C4-2B (cell line): Measurements from ENCODE around the gene KCNH8.

Experiments
- H3K27ac ChIP-seq: fragments of 450-650 bp; 2 replicates; pipeline ENCODE4 v1.5.1; 2017
- ZFX ChIP-seq: fragments of 450-650 bp; IDR thresholded peaks from 2 replicates; pipeline ENCODE4 v1.6.1; 2017
- TF ChIP-seq, protein P1 (sequence below): fragments of 450-650 bp; conservative IDR thresholded peaks from 2 replicates; pipeline ENCODE4 v1.5.1; 2017; ENCODE audit warnings: mild to moderate bottlenecking

KCNH8 gene

DNA sequence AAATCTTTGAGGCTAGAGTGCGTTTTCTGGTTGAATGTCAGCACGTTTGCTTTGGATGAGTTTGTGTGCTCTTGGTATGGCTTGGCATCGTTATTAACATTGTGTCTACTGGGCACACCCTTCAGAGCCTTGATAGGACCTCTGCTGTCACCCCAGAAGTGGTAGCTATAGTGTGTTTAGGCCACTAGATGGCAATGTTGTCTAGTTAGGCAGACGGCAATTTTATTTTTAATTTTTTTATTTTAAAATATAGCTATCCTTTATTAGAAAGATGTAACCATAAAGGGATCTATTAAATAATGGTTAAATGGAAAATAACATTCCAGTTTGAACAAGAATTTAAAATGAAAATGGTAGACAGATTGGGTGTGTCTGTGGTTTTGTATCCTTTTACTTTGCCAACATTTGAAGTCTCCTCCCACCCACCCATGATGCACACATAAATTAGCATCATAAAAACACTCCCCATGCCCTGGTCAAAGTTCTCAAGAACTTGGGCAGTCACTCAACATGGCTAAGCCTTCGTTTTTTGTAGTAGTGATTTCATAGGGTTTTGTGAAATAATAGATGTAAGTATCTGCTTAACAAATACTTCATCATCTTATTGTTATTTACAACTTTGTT lies 200.7 kb downstream of the KCNH8 start:
- H3K27ac ChIP-seq = no peak overlapping the region
- no peak for TF ChIP-seq ZFX
- TF ChIP-seq, protein P1, sequence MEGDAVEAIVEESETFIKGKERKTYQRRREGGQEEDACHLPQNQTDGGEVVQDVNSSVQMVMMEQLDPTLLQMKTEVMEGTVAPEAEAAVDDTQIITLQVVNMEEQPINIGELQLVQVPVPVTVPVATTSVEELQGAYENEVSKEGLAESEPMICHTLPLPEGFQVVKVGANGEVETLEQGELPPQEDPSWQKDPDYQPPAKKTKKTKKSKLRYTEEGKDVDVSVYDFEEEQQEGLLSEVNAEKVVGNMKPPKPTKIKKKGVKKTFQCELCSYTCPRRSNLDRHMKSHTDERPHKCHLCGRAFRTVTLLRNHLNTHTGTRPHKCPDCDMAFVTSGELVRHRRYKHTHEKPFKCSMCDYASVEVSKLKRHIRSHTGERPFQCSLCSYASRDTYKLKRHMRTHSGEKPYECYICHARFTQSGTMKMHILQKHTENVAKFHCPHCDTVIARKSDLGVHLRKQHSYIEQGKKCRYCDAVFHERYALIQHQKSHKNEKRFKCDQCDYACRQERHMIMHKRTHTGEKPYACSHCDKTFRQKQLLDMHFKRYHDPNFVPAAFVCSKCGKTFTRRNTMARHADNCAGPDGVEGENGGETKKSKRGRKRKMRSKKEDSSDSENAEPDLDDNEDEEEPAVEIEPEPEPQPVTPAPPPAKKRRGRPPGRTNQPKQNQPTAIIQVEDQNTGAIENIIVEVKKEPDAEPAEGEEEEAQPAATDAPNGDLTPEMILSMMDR = peak; percentile 77

DNA sequence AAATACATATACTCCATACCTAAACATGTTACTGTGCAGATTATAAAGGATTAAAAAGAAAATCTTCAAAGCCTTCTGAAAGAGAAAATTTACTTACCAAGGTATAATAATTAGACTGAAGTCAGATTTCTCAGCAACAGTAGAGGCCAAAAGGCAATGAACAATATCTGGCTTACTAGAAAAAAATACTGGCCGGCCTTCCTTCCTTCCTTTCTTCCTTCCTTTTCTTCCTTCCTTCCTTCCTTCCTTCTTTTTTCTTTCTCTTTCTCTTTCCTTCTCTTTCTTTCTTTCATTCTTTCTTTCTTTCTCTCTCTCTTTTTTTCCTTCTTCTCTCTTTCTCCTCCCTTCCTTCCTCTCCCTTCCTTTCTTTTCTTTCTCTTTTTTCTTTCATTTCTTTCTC lies 209.6 kb downstream of the KCNH8 start:
- TF ChIP-seq, protein P1 = no peak
- no peak for TF ChIP-seq ZFX

DNA sequence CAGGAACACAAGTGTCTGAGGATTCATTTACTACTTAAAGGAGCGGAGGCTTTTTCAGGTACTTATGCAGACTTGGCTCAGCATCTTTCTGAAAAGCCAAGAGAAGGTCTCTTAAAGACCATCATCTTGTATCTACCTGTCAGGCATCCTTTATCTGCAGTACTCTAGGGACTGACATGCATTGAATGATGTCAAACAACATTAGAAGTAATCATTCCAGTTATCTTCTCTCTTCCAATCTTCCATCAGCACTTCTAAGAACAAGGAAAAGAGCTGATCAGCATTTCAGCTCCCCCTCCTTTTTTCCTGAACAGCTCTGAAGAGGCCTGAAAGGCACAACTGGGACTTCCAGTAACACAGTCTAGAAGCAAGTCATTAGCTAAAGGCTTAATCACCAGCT lies 214.8 kb downstream of the KCNH8 start:
- no peak for TF ChIP-seq ZFX
- TF ChIP-seq, protein P1 = no peak
- no peak overlapping the region for H3K27ac ChIP-seq

More for the DNA sequence above, 209.6 kb downstream of the KCNH8 start:
- H3K27ac ChIP-seq = no peak overlapping the region

GRCh38 chr3:19364148-19364547 lies 215.8 kb downstream of the KCNH8 start:
- TF ChIP-seq, protein P1 = no peak
- no peak for TF ChIP-seq ZFX
- H3K27ac ChIP-seq = no peak overlapping the region

- TF ChIP-seq, protein P1 = no peak
- TF ChIP-seq ZFX = no peak
These were observed 217.2 kb downstream of the KCNH8 start for GRCh38 chr3:19365471-19365870.

GRCh38 chr3:19384868-19385267 lies 236.6 kb downstream of the KCNH8 start:
- TF ChIP-seq, protein P1 = no peak
- TF ChIP-seq ZFX = no peak

More at GRCh38 chr3:19365471-19365870, 217.2 kb downstream of the KCNH8 start:
- no peak overlapping the region for H3K27ac ChIP-seq

GRCh38 chr3:19392150-19392549 lies 243.8 kb downstream of the KCNH8 start:
- H3K27ac ChIP-seq = no peak overlapping the region
- no peak for TF ChIP-seq ZFX
- TF ChIP-seq, protein P1 = no peak

More at GRCh38 chr3:19384868-19385267, 236.6 kb downstream of the KCNH8 start:
- no peak overlapping the region for H3K27ac ChIP-seq
